ENCODE measurements around the gene PEX6. TPM values are rescaled to one million over a fixed set of nuclear protein-coding genes. Genes with fewer than 3 reads are reported as not detected.

Gene PEX6
- total and polyA plus RNA-seq, 2 of the 13 experiments (the other 11 are each of a cell fraction or from before 2014, with no cell fraction given), result 5.1 to 6.7 TPM

DNA sequence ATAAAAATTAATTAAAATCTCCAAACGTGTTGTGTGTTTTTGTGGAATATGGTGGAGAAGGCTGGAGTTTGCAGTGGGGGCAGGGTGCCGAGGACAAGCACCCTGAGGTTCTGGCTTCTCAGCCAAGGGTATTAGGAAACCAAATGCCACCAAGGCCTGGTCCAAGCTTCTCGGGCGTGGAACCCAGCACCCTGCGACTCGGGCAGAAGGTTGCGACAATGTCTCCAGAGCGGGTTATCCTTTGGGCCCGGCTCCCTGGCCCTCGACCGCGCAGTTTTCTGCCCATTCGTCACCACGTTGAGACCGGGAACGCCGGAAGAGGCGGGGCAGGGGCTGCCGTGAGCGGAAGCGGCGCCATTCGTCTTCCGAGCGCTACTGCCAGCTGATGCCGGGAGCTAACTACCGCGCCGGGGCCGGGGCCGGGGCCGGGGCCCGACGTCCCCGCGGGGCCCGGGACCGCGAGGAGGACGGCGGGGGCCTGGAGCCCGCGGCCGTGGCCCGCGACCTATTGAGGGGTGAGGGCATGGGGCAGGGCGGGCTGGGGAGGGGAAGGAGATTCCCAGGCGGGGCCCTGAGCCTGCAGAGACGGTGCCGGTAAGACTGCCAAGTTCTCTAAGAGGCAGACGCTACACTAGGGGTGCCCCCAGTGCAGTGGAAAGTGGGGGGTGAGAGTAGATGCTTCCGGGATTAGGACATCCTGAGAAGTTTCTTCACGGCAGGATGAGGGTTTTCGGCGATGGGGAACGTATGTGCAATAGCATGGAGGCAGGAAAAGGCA lies 42.5 kb upstream of the PEX6 start, which contains the start of gene RRP36 (continued):
- TF ChIP-seq MXD4 (CRISPR knock-in tag; IDR thresholded peaks at IDR 0.05), result peak; percentile 62; the same call in 1 of the 2 replicates
- TF ChIP-seq ZNF878 (CRISPR knock-in tag; IDR thresholded peaks at IDR 0.05), result peak; percentile 44; the same call in 1 of the 2 replicates
- TF ChIP-seq, protein P1, sequence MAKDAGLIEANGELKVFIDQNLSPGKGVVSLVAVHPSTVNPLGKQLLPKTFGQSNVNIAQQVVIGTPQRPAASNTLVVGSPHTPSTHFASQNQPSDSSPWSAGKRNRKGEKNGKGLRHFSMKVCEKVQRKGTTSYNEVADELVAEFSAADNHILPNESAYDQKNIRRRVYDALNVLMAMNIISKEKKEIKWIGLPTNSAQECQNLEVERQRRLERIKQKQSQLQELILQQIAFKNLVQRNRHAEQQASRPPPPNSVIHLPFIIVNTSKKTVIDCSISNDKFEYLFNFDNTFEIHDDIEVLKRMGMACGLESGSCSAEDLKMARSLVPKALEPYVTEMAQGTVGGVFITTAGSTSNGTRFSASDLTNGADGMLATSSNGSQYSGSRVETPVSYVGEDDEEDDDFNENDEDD (CRISPR knock-in tag; IDR thresholded peaks at IDR 0.05; ENCODE audit: borderline replicate concordance), result peak; percentile 73; the same call in 1 of the 2 replicates
- 0 out of 2 replicates have a peak, but pooled peaks have one; percentile 26 for TF ChIP-seq ZNF570 (CRISPR knock-in tag; IDR thresholded peaks at IDR 0.05; ENCODE audit: borderline replicate concordance)
- peak; percentile 44 for TF ChIP-seq ASH2L (IDR thresholded peaks at IDR 0.05; ENCODE audit: insufficient read length, low read depth, low read length)
- TF ChIP-seq ZNF124 (CRISPR knock-in tag; IDR thresholded peaks at IDR 0.05), result peak; percentile 56; the same call in 1 of the 2 replicates
- TF ChIP-seq ZEB1 (IDR thresholded peaks at IDR 0.05; ENCODE audit: insufficient replicate concordance, low read depth), result no peak
- TF ChIP-seq SRSF4 (IDR thresholded peaks at IDR 0.05; ENCODE audit: low read depth, low read length, poor library complexity, severe bottlenecking), result no peak
- TF ChIP-seq ZNF629 (CRISPR knock-in tag; conservative IDR thresholded peaks at IDR 0.05), result peak; percentile 46
- 0 out of 2 replicates have a peak, but pooled peaks have one; percentile 49 for TF ChIP-seq SIN3A (IDR thresholded peaks at IDR 0.05; ENCODE audit: borderline replicate concordance, low read depth, low read length)
- TF ChIP-seq, protein P2, sequence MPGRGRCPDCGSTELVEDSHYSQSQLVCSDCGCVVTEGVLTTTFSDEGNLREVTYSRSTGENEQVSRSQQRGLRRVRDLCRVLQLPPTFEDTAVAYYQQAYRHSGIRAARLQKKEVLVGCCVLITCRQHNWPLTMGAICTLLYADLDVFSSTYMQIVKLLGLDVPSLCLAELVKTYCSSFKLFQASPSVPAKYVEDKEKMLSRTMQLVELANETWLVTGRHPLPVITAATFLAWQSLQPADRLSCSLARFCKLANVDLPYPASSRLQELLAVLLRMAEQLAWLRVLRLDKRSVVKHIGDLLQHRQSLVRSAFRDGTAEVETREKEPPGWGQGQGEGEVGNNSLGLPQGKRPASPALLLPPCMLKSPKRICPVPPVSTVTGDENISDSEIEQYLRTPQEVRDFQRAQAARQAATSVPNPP (CRISPR knock-in tag; IDR thresholded peaks at IDR 0.05), result no peak
- TF ChIP-seq SOX13 (IDR thresholded peaks at IDR 0.05), result no peak
- TF ChIP-seq SOX13 (CRISPR knock-in tag; conservative IDR thresholded peaks at IDR 0.05 in 1 of 2, IDR thresholded peaks at IDR 0.05 in 1 of 2), result peak in 1 of 2 experiments; percentile 31; a peak in 2 of 4 replicates
- TF ChIP-seq ZNF530 (CRISPR knock-in tag; IDR thresholded peaks at IDR 0.05; ENCODE audit: low read depth), result no peak
- no peak for TF ChIP-seq REPIN1 (CRISPR knock-in tag; IDR thresholded peaks at IDR 0.05; ENCODE audit: borderline replicate concordance, low read depth)
- peak; percentile 100 for TF ChIP-seq KDM2A (CRISPR knock-in tag; IDR thresholded peaks at IDR 0.05; ENCODE audit: borderline replicate concordance, low read depth)
- 0 out of 2 replicates have a peak, but pooled peaks have one; percentile 36 for TF ChIP-seq ZNF224 (CRISPR knock-in tag; IDR thresholded peaks at IDR 0.05)
- TF ChIP-seq MATR3 (CRISPR knock-in tag; IDR thresholded peaks at IDR 0.05), result no peak
- TF ChIP-seq SRSF1 (optimal IDR thresholded peaks at IDR 0.05; ENCODE audit: low read depth, low read length), result peak; percentile 87
- TF ChIP-seq, protein P3, sequence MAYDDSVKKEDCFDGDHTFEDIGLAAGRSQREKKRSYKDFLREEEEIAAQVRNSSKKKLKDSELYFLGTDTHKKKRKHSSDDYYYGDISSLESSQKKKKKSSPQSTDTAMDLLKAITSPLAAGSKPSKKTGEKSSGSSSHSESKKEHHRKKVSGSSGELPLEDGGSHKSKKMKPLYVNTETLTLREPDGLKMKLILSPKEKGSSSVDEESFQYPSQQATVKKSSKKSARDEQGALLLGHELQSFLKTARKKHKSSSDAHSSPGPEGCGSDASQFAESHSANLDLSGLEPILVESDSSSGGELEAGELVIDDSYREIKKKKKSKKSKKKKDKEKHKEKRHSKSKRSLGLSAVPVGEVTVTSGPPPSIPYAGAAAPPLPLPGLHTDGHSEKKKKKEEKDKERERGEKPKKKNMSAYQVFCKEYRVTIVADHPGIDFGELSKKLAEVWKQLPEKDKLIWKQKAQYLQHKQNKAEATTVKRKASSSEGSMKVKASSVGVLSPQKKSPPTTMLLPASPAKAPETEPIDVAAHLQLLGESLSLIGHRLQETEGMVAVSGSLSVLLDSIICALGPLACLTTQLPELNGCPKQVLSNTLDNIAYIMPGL (CRISPR knock-in tag; IDR thresholded peaks at IDR 0.05; ENCODE audit: borderline replicate concordance in 1 of 2, low read depth in 1 of 2), result peak in 1 of 2 experiments; percentile 67; a peak in 2 of 4 replicates
- TF ChIP-seq, protein P4, sequence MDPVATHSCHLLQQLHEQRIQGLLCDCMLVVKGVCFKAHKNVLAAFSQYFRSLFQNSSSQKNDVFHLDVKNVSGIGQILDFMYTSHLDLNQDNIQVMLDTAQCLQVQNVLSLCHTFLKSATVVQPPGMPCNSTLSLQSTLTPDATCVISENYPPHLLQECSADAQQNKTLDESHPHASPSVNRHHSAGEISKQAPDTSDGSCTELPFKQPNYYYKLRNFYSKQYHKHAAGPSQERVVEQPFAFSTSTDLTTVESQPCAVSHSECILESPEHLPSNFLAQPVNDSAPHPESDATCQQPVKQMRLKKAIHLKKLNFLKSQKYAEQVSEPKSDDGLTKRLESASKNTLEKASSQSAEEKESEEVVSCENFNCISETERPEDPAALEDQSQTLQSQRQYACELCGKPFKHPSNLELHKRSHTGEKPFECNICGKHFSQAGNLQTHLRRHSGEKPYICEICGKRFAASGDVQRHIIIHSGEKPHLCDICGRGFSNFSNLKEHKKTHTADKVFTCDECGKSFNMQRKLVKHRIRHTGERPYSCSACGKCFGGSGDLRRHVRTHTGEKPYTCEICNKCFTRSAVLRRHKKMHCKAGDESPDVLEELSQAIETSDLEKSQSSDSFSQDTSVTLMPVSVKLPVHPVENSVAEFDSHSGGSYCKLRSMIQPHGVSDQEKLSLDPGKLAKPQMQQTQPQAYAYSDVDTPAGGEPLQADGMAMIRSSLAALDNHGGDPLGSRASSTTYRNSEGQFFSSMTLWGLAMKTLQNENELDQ (CRISPR knock-in tag; IDR thresholded peaks at IDR 0.05; ENCODE audit: borderline replicate concordance), result 0 out of 2 replicates have a peak, but pooled peaks have one; percentile 35

Data from HepG2 (cell line).